SK-N-SH (cell line): Measurements from ENCODE around the gene DLL3. TPM values are rescaled to one million over a fixed set of nuclear protein-coding genes. Genes with fewer than 3 reads are reported as not detected.

Source experiments
- CTCF ChIA-PET: fragments of 300-600, 350-600 bp; formaldehyde crosslinking; extraction: SDS; loops from one replicate; lab custom pipeline; 2021; lab: Yijun Ruan, JAX
- POLR2A ChIA-PET: fragments of 350-600 bp; sonication (Branson Sonifier 250); formaldehyde crosslinking; extraction: SDS; loops from one replicate; lab custom pipeline; 2020; ENCODE audit warnings: antibody characterized with exemption, inconsistent platforms; lab: Yijun Ruan, JAX
- DNase-seq: peaks from one replicate; pipeline ENCODE4 v3.0.0; 2012
- H2AFZ ChIP-seq: fragments of 200-600 bp; sonication (generic); 2 replicates; pipeline ENCODE4 v1.8.1; 2016; ENCODE audit warnings: antibody characterized with exemption, mild to moderate bottlenecking, low read depth
- H3F3A ChIP-seq: fragments of 200-600 bp; sonication (generic); replicated peaks from 2 replicates; pipeline ENCODE3; 2016; ENCODE audit warnings: antibody characterized with exemption, mild to moderate bottlenecking; ENCODE audit not compliant: insufficient read depth
- H3K27ac ChIP-seq, 2 experiments: fragments of 200-500 bp in 1 of 2; fragments of 200-600 bp in 1 of 2; sonication (Bioruptor generic) in 1 of 2; sonication (generic), shearing (Covaris generic) in 1 of 2; 2 replicates each; pipeline versions ENCODE4 v1.5.1 to v1.6.1; 2014 to 2016; ENCODE audit warnings: low read depth in 2 of 2, inconsistent platforms in 1 of 2, low read length in 1 of 2, mild to moderate bottlenecking in 1 of 2, mixed read lengths in 1 of 2
- H3K27me3 ChIP-seq: fragments of 200-600 bp; sonication (generic), shearing (Covaris generic); 2 replicates; pipeline ENCODE4 v1.6.1; 2016; ENCODE audit warnings: mixed run types; ENCODE audit not compliant: insufficient read depth
- H3K36me3 ChIP-seq, 2 experiments: fragments of 200-500 bp in 1 of 2; fragments of 200-600 bp in 1 of 2; sonication (Bioruptor generic) in 1 of 2; sonication (generic) in 1 of 2; replicated peaks in 1 of 2; 2 replicates each; pipeline versions ENCODE3 to v1.5.1; 2014 to 2016; ENCODE audit warnings: low read length in 1 of 2, mild to moderate bottlenecking in 1 of 2; ENCODE audit not compliant: insufficient read depth in 2 of 2, control insufficient read depth in 1 of 2
- H3K4me1 ChIP-seq, 2 experiments: fragments of 200-500 bp in 1 of 2; fragments of 200-600 bp in 1 of 2; sonication (Bioruptor generic) in 1 of 2; sonication (generic), shearing (Covaris generic) in 1 of 2; 2 replicates each; pipeline versions ENCODE4 v1.5.1 to v1.6.1; 2014 to 2016; ENCODE audit warnings: low read depth in 1 of 2, low read length in 1 of 2, mixed run types in 1 of 2; ENCODE audit not compliant: insufficient read depth in 2 of 2, control insufficient read depth in 1 of 2
- H3K4me2 ChIP-seq: fragments of 200-600 bp; sonication (generic), shearing (Covaris generic); 2 replicates; pipeline ENCODE4 v1.6.1; 2017; ENCODE audit warnings: mixed run types
- H3K4me3 ChIP-seq, 2 experiments: fragments of 200-500 bp in 1 of 2; fragments of 200-600 bp in 1 of 2; sonication (Bioruptor generic) in 1 of 2; sonication (generic), shearing (Covaris generic) in 1 of 2; 2 replicates each; pipeline versions ENCODE4 v1.5.1 to v1.8.1; 2014 to 2016; ENCODE audit warnings: low read depth in 2 of 2, inconsistent platforms in 1 of 2, low read length in 1 of 2, mild to moderate bottlenecking in 1 of 2, mixed read lengths in 1 of 2, moderate library complexity in 1 of 2
- H3K79me2 ChIP-seq: fragments of 200-600 bp; sonication (generic); 2 replicates; pipeline ENCODE4 v1.8.1; 2017; ENCODE audit warnings: mild to moderate bottlenecking; ENCODE audit not compliant: insufficient read depth
- H3K9ac ChIP-seq: fragments of 200-600 bp; sonication (generic); 2 replicates; pipeline ENCODE4 v1.6.1; 2017; ENCODE audit warnings: mixed run types
- H3K9me2 ChIP-seq: fragments of 200-600 bp; sonication (generic); 2 replicates; pipeline ENCODE4 v1.6.1; 2017; ENCODE audit warnings: mixed run types
- H3K9me3 ChIP-seq: fragments of 200-600 bp; sonication (generic); 2 replicates; pipeline ENCODE4 v1.6.1; 2017; ENCODE audit warnings: mixed run types, mild to moderate bottlenecking, moderate library complexity
- H4K20me1 ChIP-seq: fragments of 200-600 bp; sonication (generic); 2 replicates; pipeline ENCODE4 v1.6.1; 2017; ENCODE audit warnings: mild to moderate bottlenecking, mixed run types; ENCODE audit not compliant: insufficient read depth
- CHD2 ChIP-seq: fragments of 150-350 bp; IDR thresholded peaks from 2 replicates; pipeline ENCODE4 v1.6.1; 2018; ENCODE audit warnings: low read length; ENCODE audit not compliant: partially characterized antibody
- ELF1 ChIP-seq: IDR thresholded peaks from 2 replicates; pipeline ENCODE4 v1.4.0; 2012
- FOXJ3 ChIP-seq: sonication (generic); formaldehyde crosslinking; IDR thresholded peaks from 2 replicates; pipeline ENCODE4 v1.5.1; 2020; ENCODE audit warnings: mild to moderate bottlenecking, missing genetic modification reagents
- IRF3 ChIP-seq: fragments of 150-350 bp; IDR thresholded peaks from 2 replicates; pipeline ENCODE4 v1.6.1; 2016; ENCODE audit warnings: mild to moderate bottlenecking, low read depth, low read length
- JUND ChIP-seq: IDR thresholded peaks from 2 replicates; pipeline ENCODE4 v1.4.0; 2012
- MXI1 ChIP-seq: IDR thresholded peaks from 2 replicates; pipeline ENCODE4 v1.6.1; 2012; ENCODE audit warnings: mild to moderate bottlenecking, low read depth, low read length, improper control_type of control experiment
- NFIC ChIP-seq: IDR thresholded peaks from 2 replicates; pipeline ENCODE4 v1.4.0; 2012; ENCODE audit warnings: borderline replicate concordance
- RAD21 ChIP-seq: IDR thresholded peaks from 2 replicates; pipeline ENCODE4 v1.6.1; 2012; ENCODE audit warnings: mild to moderate bottlenecking, low read length
- RCOR1 ChIP-seq: fragments of 150-350 bp; IDR thresholded peaks from 2 replicates; pipeline ENCODE4 v1.6.1; 2017; ENCODE audit warnings: antibody characterized with exemption, low read length
- REST ChIP-seq: IDR thresholded peaks from 2 replicates; pipeline ENCODE4 v1.6.1; 2012; ENCODE audit warnings: mild to moderate bottlenecking, low read depth, low read length, moderate library complexity
- RFX5 ChIP-seq: IDR thresholded peaks from 2 replicates; pipeline ENCODE4 v1.6.1; 2012; ENCODE audit warnings: mild to moderate bottlenecking, improper control_type of control experiment, low read length
- SIN3A ChIP-seq: IDR thresholded peaks from 2 replicates; pipeline ENCODE4 v1.6.1; 2012; ENCODE audit warnings: low read depth, mild to moderate bottlenecking, low read length, moderate library complexity, borderline replicate concordance
- TAF1 ChIP-seq: IDR thresholded peaks from 2 replicates; pipeline ENCODE4 v1.6.1; 2012; ENCODE audit warnings: low read depth, mild to moderate bottlenecking, low read length, moderate library complexity, borderline replicate concordance
- TEAD4 ChIP-seq: IDR thresholded peaks from 2 replicates; pipeline ENCODE4 v1.4.0; 2012; ENCODE audit warnings: mild to moderate bottlenecking, borderline replicate concordance; ENCODE audit not compliant: insufficient read depth
- ZBTB33 ChIP-seq: IDR thresholded peaks from 2 replicates; pipeline ENCODE4 v1.4.0; 2012; ENCODE audit warnings: low read depth, borderline replicate concordance
- WGBS: methylation state at CpG from one replicate; pipeline ENCODE4 v1.1.6; 2017; ENCODE audit warnings: low lambda C conversion rate; 5-methylcytosine and 5-hydroxymethylcytosine counted together
- polyA plus RNA-seq, 3 experiments: library from polyadenylated mRNA; depleted of rRNA; stranded (reverse); fragments of >200 nt; gene quantifications; 2 replicates each; pipeline ENCODE4 v1.2.3, GENCODE V29; 2012

DLL3 gene
- polyA plus RNA-seq, 1 of the 3 experiments (the other 2 are of a cell fraction): 4.7 TPM

- H3K4me2 ChIP-seq: no peak overlapping the region
- H3K36me3 ChIP-seq: peaks cover 20 to 83% of the 10 kb centered on the region in 2 experiments
- H3F3A ChIP-seq: no peaks in the 10 kb centered on the region
- ChIA-PET CTCF (interaction anchor here (1.3 to 5.6 kb wide), 2 partner anchors 66 to 84 kb away, joined by 3 to 22 read pairs; partner anchors contain the start of gene EID2B), POLR2A (no interaction called here)
- H3K79me2 ChIP-seq: peaks cover 10% of the 10 kb centered on the region; the same call in 1 of the 2 replicates
- H3K27me3 ChIP-seq: no peaks in the 10 kb centered on the region
- H3K27ac ChIP-seq: no peak overlapping the region
- DNase-seq: no peak
- 96% methylated on average over 7 of the region's 7 CpGs for WGBS
- no peak overlapping the region for H2AFZ ChIP-seq
- no peak overlapping the region for H3K4me3 ChIP-seq
- no peak for TF ChIP-seq TEAD4
- TF ChIP-seq ZBTB33: no peak
- no peak for TF ChIP-seq NFIC
- TF ChIP-seq RCOR1: no peak
- no peak for TF ChIP-seq JUND
- no peak for TF ChIP-seq ELF1
- no peak for TF ChIP-seq RAD21
- TF ChIP-seq FOXJ3 (CRISPR knock-in tag): no peak
- no peak for TF ChIP-seq CHD2
- no peak for TF ChIP-seq TAF1
- TF ChIP-seq REST: no peak
- TF ChIP-seq MXI1: no peak
- no peak for TF ChIP-seq IRF3
- TF ChIP-seq RFX5: no peak
- TF ChIP-seq SIN3A: no peak
- H3K4me1 ChIP-seq: no peaks in the 10 kb centered on the region
- no peaks in the 10 kb centered on the region for H3K9me2 ChIP-seq
- H3K9me3 ChIP-seq: no peaks in the 10 kb centered on the region
- H3K9ac ChIP-seq: no peak overlapping the region
- no peaks in the 10 kb centered on the region for H4K20me1 ChIP-seq
Measured at GRCh38 chr19:39467941-39468340, 30.8 kb upstream of the DLL3 start.
